HG02678 (cell line): Measurements from ENCODE around the gene NSRP1.
"Not testable (repeated sequence)": the region's sequence is repeated elsewhere in the genome, so short reads cannot be mapped to it uniquely, and the experiment has no call there.

ENCODE experiments used
- ATAC-seq: cut with Tn5 transposase; IDR thresholded peaks from one replicate; pipeline ENCODE4 v1.9.1; 2021; ENCODE audit warnings: mild to moderate bottlenecking, moderate library complexity; ENCODE audit not compliant: unreplicated experiment

Gene NSRP1

GRCh38 chr17:30117675-30118081 lies 1.1 kb downstream of the NSRP1 start:
- no peak for ATAC-seq

DNA sequence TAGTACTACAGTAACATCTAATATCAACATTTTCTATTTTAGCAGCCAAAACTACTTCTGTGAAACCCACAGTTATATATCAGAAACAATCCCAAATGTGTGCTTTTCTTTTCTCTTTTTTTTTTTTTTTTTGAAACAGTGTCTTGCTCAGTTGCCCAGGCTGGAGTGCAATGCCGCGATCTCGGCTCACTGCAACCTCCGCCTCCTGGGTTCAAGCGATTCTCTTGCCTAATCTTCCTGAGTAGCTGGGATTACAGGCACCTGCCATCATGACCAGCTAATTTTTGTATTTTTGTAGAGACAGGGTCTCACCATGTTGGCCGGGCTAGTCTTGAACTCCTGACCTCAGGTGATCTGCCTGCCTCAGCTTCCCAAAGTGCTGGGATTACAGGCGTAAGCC lies 2.0 kb downstream of the NSRP1 start:
- not testable (repeated sequence) for ATAC-seq

- no peak for ATAC-seq
These were observed 7.7 kb downstream of the NSRP1 start for GRCh38 chr17:30124273-30124796.

DNA sequence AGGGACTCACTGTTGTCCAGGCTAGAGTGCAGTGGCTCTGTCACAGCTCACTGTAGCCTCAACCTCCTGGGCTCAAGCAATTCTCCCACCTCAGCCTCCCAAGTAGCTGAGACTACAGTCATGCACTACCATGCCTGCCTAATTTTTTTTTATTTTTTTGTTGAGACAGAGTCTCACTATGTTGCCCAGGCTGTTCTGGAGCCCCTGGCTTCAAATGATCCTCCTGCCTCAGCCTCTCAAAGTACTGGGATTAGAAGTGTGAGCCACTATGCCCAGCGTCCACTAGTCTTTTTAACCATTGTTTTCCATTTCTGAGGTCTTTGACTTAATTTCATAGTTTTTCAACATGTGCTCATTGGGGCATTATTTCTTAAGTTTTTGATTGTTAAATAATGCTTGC lies 13.5 kb downstream of the NSRP1 start:
- ATAC-seq, result no peak

GRCh38 chr17:30132615-30133014 lies 16.0 kb downstream of the NSRP1 start:
- no peak for ATAC-seq

GRCh38 chr17:30133197-30133596 lies 16.6 kb downstream of the NSRP1 start:
- ATAC-seq, result no peak

GRCh38 chr17:30134551-30134950 lies 17.9 kb downstream of the NSRP1 start:
- no peak for ATAC-seq

- no peak for ATAC-seq
These were observed 20.5 kb downstream of the NSRP1 start for GRCh38 chr17:30137158-30137557.

- ATAC-seq, result not testable (repeated sequence)
These were observed 31.2 kb downstream of the NSRP1 start for GRCh38 chr17:30147860-30148259.

GRCh38 chr17:30148376-30148775 lies 31.8 kb downstream of the NSRP1 start:
- no peak for ATAC-seq

GRCh38 chr17:30151471-30151870 lies 34.9 kb downstream of the NSRP1 start:
- ATAC-seq, result no peak

GRCh38 chr17:30153463-30153862 lies 36.8 kb downstream of the NSRP1 start:
- no peak for ATAC-seq

- ATAC-seq, result no peak
These were observed 38.8 kb downstream of the NSRP1 start for GRCh38 chr17:30155389-30155788.

DNA sequence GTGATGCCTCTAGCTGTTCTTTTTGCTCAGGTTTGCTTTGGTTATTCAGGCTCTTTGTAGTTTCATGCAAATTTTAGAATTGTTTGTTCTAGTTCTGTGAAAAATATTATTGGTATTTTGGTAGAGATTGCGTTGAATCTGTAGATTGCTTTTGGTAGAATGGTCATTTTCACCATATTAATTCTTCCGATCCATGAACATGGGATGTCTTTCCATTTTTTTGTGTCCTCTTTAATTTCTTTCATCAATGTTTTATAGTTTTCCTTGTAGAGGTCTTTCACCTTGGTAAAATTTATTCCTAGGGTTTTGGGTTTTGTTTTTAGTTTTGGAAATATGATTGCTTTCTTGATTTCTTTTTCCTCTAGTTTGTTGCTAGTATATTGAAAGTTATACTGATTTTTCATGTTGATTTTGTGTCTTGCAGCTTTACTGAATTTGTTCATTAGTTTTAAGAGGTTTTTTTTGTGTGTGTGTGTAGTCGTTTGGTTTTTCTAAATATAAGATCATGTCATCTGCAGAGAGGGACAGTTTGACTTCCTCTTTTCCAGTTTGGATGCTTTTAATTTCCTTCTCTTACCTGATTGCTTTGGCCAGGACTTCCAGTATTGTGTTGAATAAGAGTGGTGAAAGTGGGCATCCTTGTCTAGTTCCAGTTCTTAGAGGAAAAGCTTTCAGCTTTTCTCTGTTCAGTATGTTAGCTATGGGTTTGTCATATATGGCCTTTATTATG lies 42.4 kb downstream of the NSRP1 start:
- ATAC-seq, result no peak

GRCh38 chr17:30160419-30161172 lies 44.0 kb downstream of the NSRP1 start:
- no peak for ATAC-seq

DNA sequence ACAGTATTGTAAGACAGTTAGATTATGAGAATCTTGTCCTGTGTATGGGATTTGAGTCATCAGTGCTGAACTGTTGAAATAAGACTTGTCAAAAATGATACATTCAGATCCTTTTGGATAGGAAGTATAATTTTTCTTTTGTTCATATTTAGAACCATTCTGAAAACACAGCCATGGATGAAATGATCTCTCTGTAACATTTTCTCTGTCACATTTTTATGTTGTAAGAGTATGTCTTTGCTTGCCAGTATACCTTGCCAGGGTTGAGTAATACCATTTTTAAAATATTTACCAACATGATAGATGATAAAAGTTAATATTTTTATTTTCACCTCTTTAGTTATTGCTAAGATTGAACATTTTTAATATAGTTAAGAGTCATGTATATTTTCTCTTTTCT lies 45.0 kb downstream of the NSRP1 start:
- no peak for ATAC-seq

DNA sequence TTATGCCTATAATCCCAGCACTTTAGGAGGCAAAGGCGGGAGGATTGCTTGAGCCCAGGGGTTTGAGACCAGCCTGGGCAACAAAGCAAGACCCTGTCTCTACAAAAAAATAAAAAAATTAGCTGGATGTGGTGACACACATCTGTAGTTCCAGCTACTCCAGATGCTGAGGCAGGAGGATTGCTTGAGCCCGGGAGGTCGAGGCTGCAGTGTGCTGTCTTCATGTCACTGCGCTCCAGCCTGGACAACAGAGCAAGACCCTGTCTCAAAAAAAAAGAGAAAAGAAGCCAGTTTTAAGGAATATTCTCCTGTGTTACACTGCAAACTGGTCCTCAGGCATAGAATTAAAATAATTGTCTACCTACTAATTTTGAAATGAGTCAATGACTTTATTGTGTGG lies 47.9 kb downstream of the NSRP1 start:
- no peak for ATAC-seq

GRCh38 chr17:30165147-30165546 lies 48.5 kb downstream of the NSRP1 start:
- no peak for ATAC-seq

DNA sequence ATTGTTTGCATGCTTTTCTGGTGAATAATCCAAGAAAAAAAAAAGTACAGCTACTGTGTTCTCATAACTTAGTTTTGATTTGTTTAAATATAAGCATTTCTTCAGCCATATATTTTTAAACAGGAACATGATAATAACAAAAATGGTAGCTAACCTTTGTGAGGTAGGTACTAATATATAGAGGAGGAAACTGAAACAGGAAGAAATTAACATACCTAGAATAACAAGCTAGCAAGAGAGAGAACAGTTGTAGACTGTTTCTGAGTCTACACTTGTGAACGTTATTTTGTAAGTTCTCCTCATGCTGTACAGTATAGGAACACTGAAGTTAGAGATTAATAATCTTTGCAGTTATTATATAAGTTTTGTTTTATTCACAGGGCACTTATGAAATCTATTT lies 49.3 kb downstream of the NSRP1 start:
- ATAC-seq, result no peak

GRCh38 chr17:30170415-30170987 lies 53.9 kb downstream of the NSRP1 start:
- no peak for ATAC-seq

DNA sequence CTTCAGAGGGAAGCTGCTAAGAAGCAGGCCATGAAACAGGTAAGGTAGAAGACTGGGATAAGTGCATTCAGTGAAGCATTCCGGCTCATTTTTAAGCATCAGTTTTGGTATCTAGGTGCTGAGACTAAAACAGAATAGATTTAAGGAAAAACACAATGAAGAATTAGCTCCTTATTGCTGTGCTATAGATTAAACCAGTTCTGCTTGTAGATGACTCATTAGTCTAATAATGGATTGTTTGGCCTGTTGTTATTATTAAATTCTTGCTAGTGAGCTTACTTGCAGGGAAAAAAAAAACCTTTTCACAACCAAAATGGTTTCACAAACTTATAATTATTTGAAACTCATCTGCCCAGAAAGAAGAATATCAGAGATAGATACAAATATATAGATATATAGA lies 55.9 kb downstream of the NSRP1 start:
- no peak for ATAC-seq

DNA sequence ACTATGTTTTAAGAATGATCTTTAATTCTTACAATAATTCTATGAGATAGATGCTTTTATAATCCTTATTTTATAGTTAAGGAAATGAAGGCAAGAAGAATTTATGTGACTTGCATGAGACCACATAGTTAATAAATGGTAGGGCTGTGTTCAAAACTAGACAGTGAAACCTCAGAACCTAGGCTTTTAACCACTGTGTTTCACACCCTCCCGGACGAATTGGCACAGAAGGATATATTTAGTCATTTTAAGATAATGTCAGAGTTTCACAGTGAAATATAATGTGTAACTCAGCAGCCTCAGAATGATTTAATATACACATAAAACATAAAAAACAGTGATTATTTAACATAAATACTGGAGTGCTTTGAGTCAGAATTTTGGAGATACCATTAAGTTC lies 57.0 kb downstream of the NSRP1 start:
- ATAC-seq, result peak; percentile 89
